DND-41 (cell line): Measurements from ENCODE around the gene DSG1.

Experiments used
- ATAC-seq: fragments of 200-7000 bp; cut with Tn5 transposase; 3 replicates; pipeline ENCODE4 v1.9.1; 2021; ENCODE audit warnings: low read depth; ENCODE audit not compliant: insufficient read depth
- DNase-seq: peaks from one replicate; pipeline ENCODE4 v3.0.0-alpha.2; 2020
- H2AFZ ChIP-seq: 2 replicates; pipeline ENCODE4 v1.6.0; 2012; ENCODE audit warnings: low read depth, low read length
- H3K27ac ChIP-seq: 2 replicates; pipeline ENCODE4 v1.5.1; 2012; ENCODE audit warnings: low read length, inconsistent platforms
- H3K27me3 ChIP-seq: fragments of 200-600 bp; sonication (generic); 2 replicates; pipeline ENCODE4 v1.6.0; 2012; ENCODE audit warnings: low read length, mild to moderate bottlenecking, inconsistent platforms; ENCODE audit not compliant: insufficient read depth, poor library complexity
- H3K36me3 ChIP-seq: 2 replicates; pipeline ENCODE4 v1.5.1; 2012; ENCODE audit warnings: low read length, inconsistent platforms; ENCODE audit not compliant: insufficient read depth
- H3K4me1 ChIP-seq: 2 replicates; pipeline ENCODE4 v1.5.1; 2012; ENCODE audit warnings: mild to moderate bottlenecking, low read length; ENCODE audit not compliant: insufficient read depth
- H3K4me2 ChIP-seq: 2 replicates; pipeline ENCODE4 v1.6.0; 2012; ENCODE audit warnings: mild to moderate bottlenecking, moderate library complexity, low read length, inconsistent platforms; ENCODE audit not compliant: insufficient read depth
- H3K4me3 ChIP-seq, 2 experiments: fragments of 200-600 bp in 1 of 2; shearing (Covaris generic) in 1 of 2; 2 replicates each; pipeline ENCODE4 v1.5.1; 2012 to 2016; ENCODE audit warnings: inconsistent platforms in 2 of 2, low read length in 2 of 2, mild to moderate bottlenecking in 2 of 2, low read depth in 1 of 2, moderate library complexity in 1 of 2
- H3K79me2 ChIP-seq: 2 replicates; pipeline ENCODE4 v1.6.0; 2012; ENCODE audit warnings: low read length, inconsistent platforms; ENCODE audit not compliant: insufficient read depth
- H3K9ac ChIP-seq: 2 replicates; pipeline ENCODE4 v1.6.0; 2012; ENCODE audit warnings: low read depth, mild to moderate bottlenecking, inconsistent platforms, low read length, moderate library complexity
- H3K9me3 ChIP-seq: 2 replicates; pipeline ENCODE4 v1.5.1; 2012; ENCODE audit warnings: low read length, moderate library complexity, mild to moderate bottlenecking, inconsistent platforms; ENCODE audit not compliant: insufficient read depth, severe bottlenecking
- H4K20me1 ChIP-seq: 2 replicates; pipeline ENCODE4 v1.6.0; 2012; ENCODE audit warnings: low read length; ENCODE audit not compliant: insufficient read depth
- CTCF ChIP-seq: IDR thresholded peaks from 2 replicates; pipeline ENCODE4 v1.5.1; 2012; ENCODE audit warnings: borderline replicate concordance, low read length, moderate library complexity, mild to moderate bottlenecking; ENCODE audit not compliant: poor library complexity, severe bottlenecking; ENCODE audit errors: extremely low read depth
- EZH2 ChIP-seq: IDR thresholded peaks from 3 replicates; pipeline ENCODE4 v1.6.1; 2012; ENCODE audit warnings: borderline replicate concordance, low read depth, mild to moderate bottlenecking, moderate library complexity, low read length, inconsistent platforms; ENCODE audit not compliant: severe bottlenecking

The DSG1 gene

GRCh38 chr18:31317860-31318259, at the start of gene DSG1:
DSG1 (plus strand) TSS chr18:31318160; CDS start chr18:31318301, 141 bp downstream.
- Histone ChIP-seq H3K27me3 (no peaks in the 10 kb centered on the region), H4K20me1 (no peaks in the 10 kb centered on the region), H2AFZ (no peak within 1 kb of the TSS), H3K9ac (no peak within 1 kb of the TSS), H3K4me2 (no peak within 1 kb of the TSS), H3K36me3 (no peaks in the 10 kb centered on the region), H3K9me3 (no peaks in the 10 kb centered on the region), H3K4me1 (no peaks in the 10 kb centered on the region), H3K4me3 (no peak within 1 kb of the TSS), H3K27ac (no peak within 1 kb of the TSS), H3K79me2 (no peaks in the 10 kb centered on the region)
- ATAC-seq: no peak
- no peak for DNase-seq
- TF ChIP-seq CTCF (no peak), EZH2 (no peak)

- no peaks in the 10 kb centered on the region for H4K20me1 ChIP-seq
- H3K9ac ChIP-seq: no peak overlapping the region
- TF ChIP-seq EZH2 (no peak), CTCF (no peak)
- H3K9me3 ChIP-seq: no peaks in the 10 kb centered on the region
- no peak for ATAC-seq
- H3K4me3 ChIP-seq: no peak overlapping the region
- no peaks in the 10 kb centered on the region for H3K36me3 ChIP-seq
- H3K4me1 ChIP-seq: no peaks in the 10 kb centered on the region
- no peak for DNase-seq
- H2AFZ ChIP-seq: no peak overlapping the region
- no peak overlapping the region for H3K4me2 ChIP-seq
- no peak overlapping the region for H3K27ac ChIP-seq
- no peaks in the 10 kb centered on the region for H3K27me3 ChIP-seq
- no peaks in the 10 kb centered on the region for H3K79me2 ChIP-seq
Observed at GRCh38 chr18:31268985-31269406, 49.0 kb upstream of the DSG1 start.

GRCh38 chr18:31269566-31269965, 48.4 kb upstream of the DSG1 start:
- H3K4me1 ChIP-seq: no peaks in the 10 kb centered on the region
- no peaks in the 10 kb centered on the region for H3K36me3 ChIP-seq
- H3K9me3 ChIP-seq: no peaks in the 10 kb centered on the region
- no peak for DNase-seq
- no peaks in the 10 kb centered on the region for H4K20me1 ChIP-seq
- no peak overlapping the region for H3K4me2 ChIP-seq
- TF ChIP-seq EZH2 (no peak), CTCF (no peak)
- no peak overlapping the region for H3K9ac ChIP-seq
- ATAC-seq: no peak
- H3K79me2 ChIP-seq: no peaks in the 10 kb centered on the region
- no peaks in the 10 kb centered on the region for H3K27me3 ChIP-seq
- no peak overlapping the region for H2AFZ ChIP-seq
- H3K4me3 ChIP-seq: no peak overlapping the region
- no peak overlapping the region for H3K27ac ChIP-seq

- H3K9ac ChIP-seq: no peak overlapping the region
- no peaks in the 10 kb centered on the region for H3K27me3 ChIP-seq
- ATAC-seq (no peak), DNase-seq (no peak)
- no peaks in the 10 kb centered on the region for H3K36me3 ChIP-seq
- H3K4me3 ChIP-seq: no peak overlapping the region
- TF ChIP-seq EZH2: no peak
- no peak for TF ChIP-seq CTCF
- H3K79me2 ChIP-seq: no peaks in the 10 kb centered on the region
- no peak overlapping the region for H2AFZ ChIP-seq
- H4K20me1 ChIP-seq: no peaks in the 10 kb centered on the region
- no peak overlapping the region for H3K27ac ChIP-seq
- H3K4me1 ChIP-seq: no peaks in the 10 kb centered on the region
- no peaks in the 10 kb centered on the region for H3K9me3 ChIP-seq
- H3K4me2 ChIP-seq: no peak overlapping the region
Observed at GRCh38 chr18:31270578-31270977, 47.4 kb upstream of the DSG1 start.
